Right lobe of liver (tissue), 5 donors: ENCODE results near the gene GABRA6. TPM values are rescaled to one million over a fixed set of nuclear protein-coding genes. Genes with fewer than 3 reads are reported as not detected.

Experiments used
- total RNA-seq, 6 experiments: library from RNA; depleted of rRNA in 2 of 6; stranded (reverse); fragments of >200 nt in 2 of 6; fragmentation: NEBNext Ultra II Directional in 3 of 6; extraction: Animal tissue kit (Norgen Biotek cat#: 25700) in 3 of 6; gene quantifications; one replicate each; pipeline versions ENCODE4 v1.1.0 to v1.2.4, GENCODE V29; 2016 to 2023
- donor health status: DM: no; HTN: no; CAD: no.
- donor health status: DM: no; HTN: no; CAD: no.
- donor health status: DM: no; HTN: yes; CAD: no.
- donor health status: DM: no; HTN: yes; CAD: no.

GABRA6 gene
- total RNA-seq, 6 experiments from 2014 or later: not detected

Other genes with a start within 250 kb of the GABRA6 start
- not detected for gene GABRB2, start 139.0 kb upstream of the GABRA6 start, total RNA-seq
- gene GABRA1, start 162.4 kb downstream of the GABRA6 start, total RNA-seq: not detected